Measurements from ENCODE around the gene ANKRD44.

ANKRD44 gene

GRCh38 chr2:197286805-197287595 is 23.6 kb downstream of the ANKRD44 start:
- peak; percentile 44 for DNase-seq

- DNase-seq, result no peak
These were observed 25.2 kb downstream of the ANKRD44 start for GRCh38 chr2:197285361-197285760.

DNA sequence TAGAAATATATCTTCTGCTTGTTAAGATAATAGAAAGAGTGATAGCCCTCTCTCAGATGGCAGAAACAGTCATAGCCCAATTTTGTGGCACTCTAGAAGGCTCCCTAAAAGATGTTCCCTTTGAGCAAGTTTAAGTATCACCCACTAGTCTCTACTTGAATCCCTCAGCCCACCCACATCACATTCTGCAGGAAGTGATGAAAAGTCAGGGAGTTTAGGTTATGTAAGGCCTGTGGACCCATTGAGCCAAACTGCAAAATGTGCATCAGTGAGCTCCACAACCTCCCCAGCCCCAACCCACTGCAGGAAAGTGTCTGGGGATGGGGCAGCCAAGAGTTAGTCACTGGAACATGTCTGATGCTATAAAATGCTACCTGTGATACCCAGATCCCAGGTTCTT is 25.6 kb downstream of the ANKRD44 start:
- no peak for DNase-seq

DNA sequence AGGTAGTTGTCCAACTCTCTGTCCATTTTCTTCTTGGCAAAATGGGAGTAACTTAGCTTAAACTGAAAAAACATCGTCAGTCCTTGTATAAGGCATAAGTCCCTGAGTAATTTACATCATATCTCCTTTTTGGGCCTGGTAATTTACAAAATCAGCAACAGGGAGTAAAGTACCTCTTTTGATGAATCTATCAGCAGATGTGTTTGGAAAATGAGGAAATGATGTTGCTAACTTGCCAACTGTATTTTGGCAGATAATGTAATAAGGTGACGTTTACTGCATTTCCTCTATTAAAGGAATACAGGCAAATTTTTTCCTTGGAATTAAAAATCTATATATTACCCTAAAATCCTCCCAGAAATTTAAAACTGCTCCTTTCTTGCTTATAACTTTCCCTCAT is 29.2 kb downstream of the ANKRD44 start:
- no peak for DNase-seq

DNA sequence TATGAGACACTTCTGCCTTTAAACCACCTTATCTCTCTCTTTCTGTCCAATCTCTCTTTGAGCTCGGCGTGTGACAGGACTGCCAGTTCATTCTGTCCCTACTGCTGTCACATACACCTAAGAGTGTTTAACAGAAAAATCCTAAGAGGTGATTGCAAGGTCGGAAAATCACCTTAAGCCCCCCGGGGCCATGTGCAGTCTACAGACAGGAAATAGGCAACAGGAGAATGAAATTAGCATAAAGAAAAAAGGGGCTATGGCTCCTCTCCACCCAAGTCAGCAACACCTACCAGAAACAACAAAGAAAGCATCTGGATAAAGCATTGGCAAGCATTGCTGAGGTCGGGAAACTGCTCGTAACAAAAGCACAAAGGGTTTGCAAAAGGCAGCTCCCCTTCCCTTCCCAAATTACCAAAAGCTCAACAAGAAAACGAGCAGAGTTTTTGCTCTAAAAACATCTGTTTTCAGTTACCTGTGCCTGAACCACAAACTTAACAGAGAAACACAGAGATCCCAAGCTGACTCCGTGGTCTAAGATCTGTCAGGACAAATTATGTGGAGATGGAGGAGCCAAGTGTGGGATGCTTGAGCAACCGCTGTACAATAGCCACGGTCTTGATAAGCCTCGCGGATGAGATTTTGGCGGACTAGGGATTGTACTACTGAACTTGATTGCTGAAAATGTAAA is 30.4 kb downstream of the ANKRD44 start:
- no peak for DNase-seq

DNA sequence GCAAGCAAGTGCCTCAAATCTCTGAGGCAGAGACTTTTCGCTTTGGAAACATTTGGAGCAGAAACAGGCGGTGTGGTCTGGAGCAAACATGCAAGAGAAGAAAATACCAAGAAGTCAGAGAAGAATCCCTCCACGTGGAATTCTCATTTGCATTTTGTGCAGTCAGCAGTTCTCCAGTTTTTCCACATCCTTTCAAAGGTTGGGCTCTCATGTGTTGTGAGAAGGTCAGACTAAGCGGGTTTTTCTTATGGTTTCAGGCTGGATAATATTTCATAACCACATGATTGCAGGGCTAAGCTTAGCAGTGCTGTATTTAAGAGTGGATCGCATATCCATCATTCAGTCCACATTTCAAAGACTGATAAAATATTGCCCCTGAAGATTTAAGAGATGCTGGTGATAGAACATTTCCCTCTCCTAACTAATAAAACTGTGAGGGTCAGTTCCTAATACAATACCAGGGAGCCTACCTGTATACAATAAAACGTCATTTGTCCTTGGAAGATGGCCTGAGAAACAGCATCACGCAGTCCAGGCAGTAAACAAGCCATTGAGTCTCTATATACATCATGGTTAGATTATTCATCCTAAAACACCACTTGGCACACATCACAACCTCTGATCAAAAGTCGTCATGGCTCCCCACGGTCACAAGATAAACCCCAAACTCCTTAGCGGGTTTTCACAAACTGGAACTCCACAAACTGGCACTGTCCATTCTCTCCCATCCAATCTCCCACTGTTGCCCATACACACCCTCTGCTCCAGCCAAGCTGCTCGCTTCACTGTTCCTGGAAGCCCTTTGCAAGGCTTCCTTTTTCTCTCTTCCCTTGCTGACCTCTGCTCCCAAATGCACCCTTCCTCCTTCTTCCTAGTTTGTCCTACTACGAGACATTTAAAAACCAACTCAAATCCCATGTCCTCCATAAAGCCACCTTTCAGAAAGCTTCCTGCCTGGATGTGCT is 31.5 kb downstream of the ANKRD44 start:
- no peak for DNase-seq

- DNase-seq, result no peak
These were observed 32.8 kb downstream of the ANKRD44 start for GRCh38 chr2:197277794-197278193.

DNA sequence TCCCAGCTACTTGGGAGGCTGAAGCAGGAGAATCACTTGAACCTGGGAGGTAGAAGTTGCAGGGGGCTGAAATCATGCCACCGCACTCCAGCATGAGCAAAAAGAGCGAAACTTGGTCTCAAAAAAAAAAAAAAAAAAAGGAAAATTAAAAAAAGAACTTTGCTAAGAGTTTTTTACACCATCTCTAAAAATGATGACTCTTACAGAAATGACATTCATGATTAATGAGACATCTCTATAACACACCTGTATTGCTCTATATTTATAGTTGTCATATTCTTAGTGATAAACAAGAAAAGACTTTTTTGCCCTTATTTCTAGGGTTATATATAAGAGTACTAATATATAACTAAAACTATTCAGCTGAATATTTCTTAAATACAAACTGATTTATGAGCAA is 34.4 kb downstream of the ANKRD44 start:
- no peak for DNase-seq

DNA sequence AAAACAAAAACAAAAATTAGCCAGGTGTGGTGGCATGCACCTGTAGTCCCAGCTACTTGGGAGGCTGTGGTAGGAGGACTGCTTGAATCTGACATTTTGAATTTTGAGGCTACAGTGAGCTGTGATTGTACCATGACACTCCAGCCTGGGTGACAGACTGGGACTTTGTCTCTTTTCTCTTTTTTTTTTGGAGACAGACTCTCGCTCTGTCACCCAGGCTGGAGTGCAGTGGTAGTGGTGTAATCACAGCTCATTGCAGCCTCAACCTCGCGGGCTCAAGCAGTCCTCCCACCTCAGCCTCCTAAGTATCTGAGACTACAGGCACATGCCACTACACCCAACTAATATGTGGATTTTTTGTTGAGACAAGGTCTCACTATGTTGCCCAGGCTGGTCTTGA is 35.6 kb downstream of the ANKRD44 start:
- DNase-seq, result no peak

GRCh38 chr2:197274349-197274748 is 36.2 kb downstream of the ANKRD44 start:
- DNase-seq, result no peak

DNA sequence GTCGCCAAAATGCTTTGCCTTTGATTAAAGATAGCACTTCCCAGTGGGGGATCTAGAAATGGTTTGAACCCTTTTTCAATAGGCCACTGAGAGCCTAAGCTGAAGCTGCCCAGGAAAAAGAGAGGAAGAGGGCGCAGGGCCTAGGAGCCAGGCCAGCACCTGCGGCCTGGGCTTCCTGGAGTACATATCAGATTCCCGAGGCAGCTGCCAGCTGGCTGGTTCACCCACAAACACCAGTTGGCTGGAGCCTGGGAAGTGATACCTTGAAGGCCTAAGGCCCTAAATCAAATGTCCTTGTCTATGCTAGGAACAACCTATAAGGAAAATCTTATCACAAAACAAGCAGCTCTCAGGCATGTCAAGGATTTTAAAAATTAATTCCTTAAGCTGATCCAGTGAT is 37.1 kb downstream of the ANKRD44 start:
- DNase-seq, result peak; percentile 87

- DNase-seq, result no peak
These were observed 40.0 kb downstream of the ANKRD44 start for GRCh38 chr2:197270601-197271000.

GRCh38 chr2:197269815-197270214 is 40.8 kb downstream of the ANKRD44 start:
- DNase-seq, result no peak

DNA sequence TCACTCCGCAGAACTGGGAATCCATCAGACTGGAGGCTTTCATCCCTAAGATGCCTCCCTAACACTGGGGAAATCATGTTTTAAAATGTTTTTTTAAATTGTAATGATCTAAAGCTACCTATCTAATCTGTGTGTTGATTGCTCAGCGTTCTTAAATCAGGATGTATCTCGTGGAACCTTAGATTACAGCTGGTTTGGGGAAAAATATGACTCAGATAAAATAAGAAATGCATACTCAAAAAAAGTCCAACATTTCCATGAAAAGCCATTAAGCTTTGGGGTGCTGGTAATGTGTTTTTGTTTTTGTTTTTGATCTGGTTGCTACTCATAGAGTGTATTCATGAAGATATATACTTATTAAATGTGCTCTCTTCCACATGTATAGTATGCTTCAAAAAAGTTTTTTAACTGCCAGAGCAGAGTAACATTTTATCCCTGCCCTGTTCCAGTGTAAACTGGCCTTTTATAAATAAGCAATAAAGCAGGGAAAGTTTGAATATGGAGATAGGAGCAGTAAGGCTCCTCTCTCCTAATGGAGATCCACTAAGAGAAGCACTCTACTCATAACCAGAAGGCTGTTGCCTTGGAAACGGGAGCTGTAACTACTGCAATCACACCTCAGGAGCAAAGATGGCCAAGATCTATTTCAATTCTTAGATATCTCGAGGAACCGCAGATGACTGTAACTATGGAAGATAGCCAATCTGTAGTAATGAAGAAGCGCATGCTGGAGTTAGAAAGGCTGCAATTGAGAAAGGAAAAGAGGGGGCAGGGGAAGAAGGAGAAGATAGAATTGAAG is 41.6 kb downstream of the ANKRD44 start:
- DNase-seq, result peak; percentile 7

DNA sequence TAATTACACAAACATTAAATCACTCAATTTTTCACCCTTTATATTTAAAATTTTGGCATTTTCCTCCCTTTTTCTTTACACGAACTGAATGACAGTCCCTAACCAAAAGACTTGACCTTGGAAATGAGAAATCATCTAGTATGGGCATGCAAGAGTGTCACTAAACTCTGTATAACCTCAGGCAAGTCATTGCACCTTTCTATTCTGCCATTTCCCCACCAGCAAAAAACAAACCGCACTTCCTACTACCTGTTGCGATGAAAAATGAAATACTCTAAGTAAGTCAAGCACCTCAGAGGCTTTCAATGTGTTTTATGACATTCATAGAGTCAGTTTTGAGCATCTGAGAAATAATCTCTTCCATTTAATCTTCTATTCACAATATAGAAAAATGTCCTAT is 44.1 kb downstream of the ANKRD44 start:
- DNase-seq, result no peak

- no peak for DNase-seq
These were observed 44.7 kb downstream of the ANKRD44 start for GRCh38 chr2:197265924-197266323.

DNA sequence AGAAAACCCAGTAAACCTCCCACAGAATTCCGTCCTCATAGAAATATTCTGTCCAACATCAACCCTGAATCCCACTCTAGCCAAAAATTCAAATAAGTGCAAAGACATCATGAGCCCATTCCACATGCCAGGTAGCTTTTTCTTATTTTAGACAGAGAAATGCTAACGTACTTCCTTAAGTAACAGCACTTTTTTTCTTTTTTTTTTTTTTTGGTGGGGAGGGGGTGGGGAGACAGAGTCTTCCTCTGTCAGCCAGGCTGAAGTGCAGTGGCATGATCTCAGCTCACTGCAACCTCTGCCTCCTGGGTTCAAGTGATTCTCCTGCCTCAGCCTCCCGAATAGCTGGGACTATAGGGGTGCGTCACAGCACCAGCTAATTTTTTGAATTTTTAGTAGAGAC is 45.5 kb downstream of the ANKRD44 start:
- DNase-seq, result no peak

DNA sequence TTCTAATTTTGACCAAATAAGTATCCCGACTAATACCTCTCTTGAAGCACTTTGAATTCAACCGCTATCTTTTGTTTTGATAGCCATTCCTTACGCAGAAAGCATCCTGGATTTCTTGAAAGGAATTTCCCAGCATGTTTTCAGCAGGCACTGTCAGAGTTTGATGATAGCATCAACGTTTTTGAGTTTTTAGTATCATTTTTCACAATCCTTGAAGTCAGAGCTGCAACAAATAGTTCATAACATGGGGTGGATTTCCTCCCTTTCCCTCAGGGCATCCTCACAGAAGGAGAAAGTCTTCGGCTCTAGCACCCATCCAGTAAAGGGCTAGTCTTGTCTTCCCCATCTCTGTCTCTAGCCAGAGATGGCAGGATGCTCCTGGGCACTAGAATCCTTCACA is 46.2 kb downstream of the ANKRD44 start:
- no peak for DNase-seq

- peak; percentile 43 for DNase-seq
These were observed 47.5 kb downstream of the ANKRD44 start for GRCh38 chr2:197263077-197263476.

DNA sequence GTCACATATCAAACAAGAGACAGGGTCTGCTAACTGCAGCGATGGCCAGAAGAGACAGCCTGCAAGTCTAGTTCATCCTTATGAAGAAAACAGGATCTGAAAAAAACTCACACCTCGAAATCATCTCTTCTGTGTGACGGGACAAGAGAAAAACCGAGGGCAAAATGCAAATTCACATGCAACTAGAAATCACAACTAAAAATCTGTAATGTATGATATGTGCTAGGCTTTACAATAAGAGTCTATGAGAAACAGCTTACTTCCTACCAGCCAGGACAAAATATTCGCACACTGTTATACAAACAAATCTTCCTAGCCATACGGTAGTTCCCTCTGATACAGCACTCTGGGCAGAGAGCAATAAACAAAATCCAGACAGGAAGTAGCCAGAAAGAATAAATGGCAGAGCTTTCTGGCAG is 48.8 kb downstream of the ANKRD44 start:
- peak; percentile 49 for DNase-seq

DNA sequence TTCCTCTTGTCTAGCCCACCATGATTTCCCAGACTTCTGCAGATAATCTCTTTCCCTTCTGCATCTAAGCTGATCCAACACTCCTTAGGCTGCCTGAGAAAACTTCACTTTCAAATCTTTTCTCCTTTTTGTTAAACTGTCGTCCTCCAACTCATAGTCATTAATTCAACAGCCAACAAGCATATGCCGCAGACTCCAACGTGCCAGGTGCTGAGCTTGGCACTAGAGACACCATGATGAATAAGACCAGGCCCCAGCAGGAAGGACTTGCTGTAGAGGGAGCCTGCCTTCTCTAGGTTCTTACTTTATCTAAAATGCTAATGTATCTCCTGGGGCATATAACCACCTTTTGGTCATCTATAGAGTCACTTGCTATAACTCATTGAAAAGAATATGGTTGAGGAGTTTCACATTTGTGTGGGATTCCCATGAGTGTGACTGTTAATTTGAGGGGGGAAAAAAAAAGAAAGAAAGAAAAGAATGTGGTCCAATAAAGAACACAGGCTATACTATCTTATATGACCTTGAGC is 51.0 kb downstream of the ANKRD44 start:
- no peak for DNase-seq

- no peak for DNase-seq
These were observed 52.0 kb downstream of the ANKRD44 start for GRCh38 chr2:197258580-197258979.

All from NCI-H2029 (cell line).